ENCODE measurements around the gene GRB10.

GRCh38 chr7:50660830-50661175, 121.9 kb downstream of the GRB10 start:
- TF ChIP-seq CTCF (IDR thresholded peaks at IDR 0.05; ENCODE audit: borderline replicate concordance, extremely low read depth, low read length, poor library complexity, severe bottlenecking) = no peak
- no peak for TF ChIP-seq EZH2 (IDR thresholded peaks at IDR 0.05; ENCODE audit: borderline replicate concordance, low read depth, low read length, severe bottlenecking)
